Raji (cell line): ENCODE results near the gene KRTAP5-4.

ENCODE experiments used
- POLR2A ChIP-seq: IDR thresholded peaks from 2 replicates; pipeline ENCODE4 v1.6.1; 2011; ENCODE audit warnings: low read depth, low read length, control low read depth; ENCODE audit not compliant: insufficient read depth

The KRTAP5-4 gene, protein sequence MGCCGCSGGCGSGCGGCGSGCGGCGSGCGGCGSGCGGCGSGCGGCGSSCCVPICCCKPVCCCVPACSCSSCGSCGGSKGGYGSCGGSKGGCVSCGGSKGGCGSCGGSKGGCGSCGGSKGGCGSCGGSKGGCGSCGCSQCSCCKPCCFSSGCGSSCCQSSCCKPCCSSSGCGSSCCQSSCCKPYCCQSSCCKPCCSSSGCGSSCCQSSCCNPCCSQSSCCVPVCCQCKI

DNA sequence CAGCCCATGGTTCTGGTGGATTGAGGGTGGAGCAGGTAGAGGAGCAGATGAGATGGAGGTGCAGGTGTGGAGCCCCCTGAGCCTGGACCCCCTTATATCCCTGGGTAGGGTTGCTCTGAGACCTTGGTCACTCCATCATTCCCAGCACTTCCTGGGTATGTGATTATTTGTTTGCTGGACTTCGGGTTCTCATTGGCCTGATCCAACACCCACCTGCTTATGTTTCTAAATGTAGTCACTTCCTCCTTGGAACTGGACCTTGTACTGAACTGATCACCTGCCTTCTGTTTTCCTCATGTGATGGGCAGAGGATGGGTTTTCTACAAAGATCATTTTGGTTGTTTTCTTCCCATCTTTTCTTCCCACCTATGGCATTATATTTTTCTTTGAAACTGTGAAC lies at the start of gene KRTAP5-4:
TSS of gene KRTAP5-4 (minus strand) at position 53 of the 400 bp plus-strand sequence. CDS start at position 8, 45 bp downstream.
- no peak for TF ChIP-seq POLR2A

DNA sequence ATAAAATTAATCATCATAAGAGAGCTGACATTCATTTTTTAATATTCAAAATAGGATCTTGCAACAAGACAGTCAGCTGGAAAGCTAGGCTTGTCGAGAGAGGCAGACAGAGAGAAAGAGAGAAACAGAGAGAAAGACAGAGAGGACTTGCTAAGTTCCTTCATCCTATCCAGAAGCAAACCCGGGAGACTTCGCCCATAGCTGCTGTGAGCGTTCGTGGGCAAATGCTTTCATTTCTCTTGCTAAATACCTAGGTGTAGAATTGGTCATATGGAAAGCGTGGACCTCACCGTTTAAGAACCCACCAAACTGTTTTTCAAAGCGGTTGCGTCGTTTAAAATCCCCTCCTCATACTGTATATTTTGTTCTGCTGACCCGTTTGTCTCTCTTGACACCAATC lies 49.7 kb upstream of the KRTAP5-4 start:
- no peak for TF ChIP-seq POLR2A

DNA sequence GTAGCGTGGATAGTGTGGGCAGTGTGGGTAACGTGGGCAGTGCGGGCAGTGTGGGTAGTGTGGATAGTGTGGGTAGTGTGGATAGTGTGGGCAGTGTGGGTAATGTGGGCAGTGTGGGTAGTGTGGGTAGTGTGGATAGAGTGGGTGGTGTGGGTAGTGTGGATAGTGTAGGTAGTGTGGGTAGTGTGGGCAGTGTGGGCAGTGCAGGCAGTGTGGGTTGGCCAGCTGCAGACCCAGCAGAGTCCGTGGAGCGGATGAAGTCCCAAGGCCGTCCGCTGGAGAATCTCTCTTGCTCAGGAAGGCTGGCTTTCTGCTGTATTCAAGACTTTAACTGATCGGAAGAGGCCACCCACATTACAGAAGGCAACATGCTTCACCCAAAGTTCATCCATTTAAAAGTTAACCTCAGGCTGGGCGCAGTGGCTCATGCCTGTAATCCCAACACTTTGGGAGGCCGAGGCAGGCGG lies 49.0 kb upstream of the KRTAP5-4 start:
- no peak for TF ChIP-seq POLR2A

DNA sequence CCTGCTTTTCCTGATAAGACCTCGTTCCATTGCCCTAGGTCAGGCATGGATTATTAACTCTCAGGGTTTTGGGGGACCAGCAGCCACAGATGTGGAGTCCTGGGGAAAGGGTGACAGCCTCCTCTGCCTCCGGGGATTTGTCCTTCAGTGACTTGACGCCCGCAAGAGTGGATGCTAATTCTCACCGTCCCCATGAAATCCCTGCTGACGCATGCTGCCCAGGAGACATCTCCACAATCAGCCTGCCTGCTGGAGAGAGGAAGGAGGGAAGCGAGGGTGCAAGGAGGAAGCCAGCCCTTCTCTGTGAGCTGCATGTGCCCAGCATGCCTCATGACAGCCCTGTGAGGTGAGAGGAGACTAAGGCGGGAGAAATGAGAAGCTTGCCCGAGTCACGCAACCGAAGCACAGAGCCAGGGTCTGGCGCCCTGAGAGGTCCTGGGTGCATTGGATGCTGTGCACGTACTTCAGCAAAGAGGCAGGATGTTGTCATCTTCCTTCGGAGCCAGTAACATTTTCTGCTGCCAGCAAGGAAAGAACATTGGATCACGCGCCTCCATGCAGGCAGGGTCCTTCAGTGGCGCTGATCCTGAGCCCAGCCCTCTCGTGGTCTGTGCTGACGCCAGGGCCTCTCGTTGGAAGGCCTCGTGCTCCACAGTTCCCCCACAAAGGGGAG lies 47.7 kb upstream of the KRTAP5-4 start:
- TF ChIP-seq POLR2A = no peak

DNA sequence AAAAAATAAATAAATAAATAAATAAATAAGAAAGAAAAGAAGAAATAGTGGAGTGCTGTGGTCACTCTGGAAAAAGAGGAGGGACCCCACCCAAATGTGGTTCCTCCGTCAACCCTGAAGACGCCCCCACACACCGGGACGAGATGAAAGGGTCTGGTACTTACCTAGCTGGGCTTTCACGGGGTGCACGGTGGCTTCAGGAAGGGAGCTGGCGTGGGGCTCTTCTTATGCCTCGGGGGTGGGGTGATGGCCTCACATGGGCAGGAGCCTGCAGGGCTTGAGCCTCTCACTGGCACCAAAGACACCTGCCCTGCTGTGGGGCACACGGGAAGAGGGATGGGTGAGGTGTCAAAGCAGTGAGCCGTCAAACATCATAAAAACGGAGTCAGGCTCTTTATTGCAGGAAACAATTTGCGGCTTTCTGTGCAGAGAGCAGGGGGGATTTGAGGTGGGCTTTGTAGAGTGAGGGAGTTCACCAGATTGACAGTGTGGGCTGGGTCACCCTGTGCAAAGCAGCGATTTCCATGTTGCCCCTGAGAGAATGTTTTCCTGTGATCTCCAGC lies 47.1 kb upstream of the KRTAP5-4 start:
- TF ChIP-seq POLR2A = no peak

DNA sequence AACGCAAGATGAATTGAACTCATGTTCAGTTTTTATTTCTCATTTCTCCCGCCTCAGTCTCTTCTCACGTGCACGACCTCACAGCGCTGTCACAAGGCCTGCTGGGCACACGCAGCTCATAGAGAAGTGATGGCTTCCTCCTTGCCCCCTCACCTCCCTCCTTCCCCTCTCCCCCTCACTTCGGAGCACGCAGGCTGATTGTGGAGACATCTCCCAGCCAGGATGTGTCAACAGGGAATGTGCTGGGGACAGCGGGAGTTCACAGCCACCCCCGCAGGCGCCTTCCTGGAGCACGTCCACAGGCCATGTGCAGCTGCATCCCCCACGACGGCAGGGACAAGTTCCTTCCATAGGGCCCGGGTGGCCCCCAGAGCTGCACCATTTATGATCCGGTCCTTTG lies 46.0 kb upstream of the KRTAP5-4 start:
- TF ChIP-seq POLR2A = no peak

DNA sequence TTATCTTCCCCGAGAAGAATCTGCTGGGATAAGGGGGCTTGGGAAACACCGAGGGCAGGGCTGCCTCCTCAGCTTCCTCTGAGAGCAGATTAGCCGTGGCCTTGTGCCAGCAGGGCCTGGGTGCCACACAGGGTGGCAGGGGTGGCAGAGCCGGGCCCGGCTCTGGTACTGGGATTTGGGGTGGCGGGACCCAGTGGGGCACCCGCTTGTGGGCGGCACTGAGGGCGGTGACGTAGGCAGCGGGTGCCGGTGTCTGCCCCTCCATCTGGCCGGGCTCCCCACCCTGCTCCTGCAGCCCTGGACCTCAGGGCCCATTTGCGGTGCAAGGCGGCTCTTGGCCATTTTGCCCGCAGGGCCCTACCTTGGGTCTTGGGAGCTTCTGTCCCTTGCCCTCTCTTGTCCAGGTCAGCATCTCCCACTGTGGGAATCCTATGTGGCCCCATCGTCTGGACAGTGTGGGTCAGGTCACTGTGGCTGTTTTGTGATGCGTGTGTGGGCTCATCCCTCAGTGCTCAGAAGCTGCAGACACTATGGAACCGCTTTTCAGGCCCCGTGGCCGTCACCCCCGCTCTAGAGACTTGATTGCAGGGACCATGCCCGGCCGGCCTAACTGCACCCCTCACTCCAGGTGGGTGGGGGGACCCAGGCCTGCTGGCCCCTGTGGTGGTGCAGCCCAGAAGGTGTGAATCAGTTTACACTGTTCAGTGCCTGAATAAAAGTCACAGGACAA lies 45.3 kb upstream of the KRTAP5-4 start:
- TF ChIP-seq POLR2A = no peak

DNA sequence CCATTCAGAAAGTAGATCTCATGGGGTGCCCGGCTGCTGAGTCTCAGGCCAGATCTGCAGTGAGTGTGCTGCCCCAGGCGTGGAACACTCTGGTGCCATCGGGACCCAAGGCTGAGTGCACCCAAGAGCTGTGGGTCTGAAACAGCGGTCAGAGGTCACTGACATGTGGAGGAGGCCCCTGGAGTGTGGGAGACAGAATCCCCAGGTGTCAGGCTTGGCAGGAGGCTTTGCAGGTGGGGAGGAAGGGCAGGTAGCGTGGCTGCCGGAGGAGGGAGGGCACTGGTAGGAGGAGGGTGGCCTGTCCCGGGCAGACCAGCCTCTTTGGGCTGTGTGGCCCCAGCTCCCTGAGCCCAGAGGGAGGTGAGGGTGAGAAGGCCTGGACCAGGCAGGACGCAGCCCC lies 43.4 kb upstream of the KRTAP5-4 start:
- no peak for TF ChIP-seq POLR2A

DNA sequence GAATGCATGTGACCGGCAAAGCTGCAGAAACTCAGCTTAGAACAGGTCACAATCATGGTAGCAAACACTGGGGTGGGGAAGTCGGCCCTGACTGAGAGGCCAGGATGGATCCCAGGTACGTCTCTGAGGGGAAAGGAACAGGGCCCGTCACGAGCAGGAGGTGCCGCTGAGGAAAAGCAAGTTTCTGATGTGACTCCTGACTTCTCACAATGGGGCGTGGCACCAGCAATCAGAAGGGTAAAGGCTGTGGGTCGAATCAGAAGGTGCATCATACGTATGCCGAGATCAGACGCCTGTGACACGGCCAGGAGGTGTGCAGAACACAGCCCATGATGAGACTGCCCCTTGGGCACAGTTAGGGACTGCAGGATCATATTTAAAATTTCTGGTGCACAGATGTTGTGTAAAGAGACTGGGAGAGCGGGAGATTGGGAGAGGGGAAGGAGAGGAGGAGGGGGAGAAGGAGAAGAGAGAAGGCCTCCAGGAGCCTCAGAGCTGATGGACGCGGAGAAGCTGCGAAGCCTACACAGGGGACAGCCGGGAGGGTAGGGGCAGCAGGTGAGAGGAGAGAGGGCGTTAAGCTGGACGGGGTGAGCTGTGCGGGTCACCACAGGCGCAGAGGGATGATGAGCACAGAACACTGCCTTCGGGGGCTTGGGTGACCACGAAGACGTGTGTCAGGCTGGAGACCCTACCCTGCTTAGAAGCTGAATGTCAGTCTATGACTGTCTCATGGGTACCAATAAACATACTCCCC lies 38.4 kb upstream of the KRTAP5-4 start:
- no peak for TF ChIP-seq POLR2A

DNA sequence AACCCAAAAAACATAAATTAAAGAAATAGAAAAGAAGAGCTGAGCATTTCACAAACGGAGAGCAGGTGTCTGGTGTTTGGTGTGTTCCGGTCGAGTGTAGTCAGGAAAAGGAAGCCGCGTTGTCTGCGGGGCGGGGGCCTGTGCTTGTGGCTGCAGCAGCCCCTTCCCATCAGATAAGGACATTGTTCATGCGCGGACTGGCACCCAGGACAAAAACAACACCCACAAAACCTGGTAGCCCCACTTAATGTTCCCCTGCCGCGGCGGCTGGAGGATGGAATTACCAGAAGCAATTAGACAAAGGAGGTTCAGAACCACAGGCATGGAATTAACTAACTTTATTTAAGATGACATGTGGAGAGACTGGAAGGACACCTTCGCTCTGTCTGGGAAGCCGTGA lies 37.6 kb upstream of the KRTAP5-4 start:
- TF ChIP-seq POLR2A = no peak

DNA sequence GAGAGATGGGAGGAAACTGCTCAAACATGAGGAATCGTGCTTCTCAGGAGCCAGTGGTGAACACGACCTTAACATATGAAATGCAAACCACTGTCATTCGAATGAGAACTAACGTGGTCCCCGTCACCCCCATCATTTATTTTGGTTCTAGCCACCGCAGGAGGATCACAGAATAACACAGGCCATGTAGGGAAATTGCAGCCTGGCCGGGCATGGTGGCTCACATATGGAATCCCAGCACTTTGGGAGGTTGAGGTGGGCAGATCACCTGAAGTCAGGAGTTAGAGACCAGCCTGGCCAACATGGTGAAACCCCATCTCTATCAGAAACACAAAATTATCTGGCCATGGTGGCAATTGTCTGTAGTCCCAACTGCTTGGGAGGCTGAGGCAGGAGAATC lies 34.7 kb upstream of the KRTAP5-4 start:
- TF ChIP-seq POLR2A = no peak

DNA sequence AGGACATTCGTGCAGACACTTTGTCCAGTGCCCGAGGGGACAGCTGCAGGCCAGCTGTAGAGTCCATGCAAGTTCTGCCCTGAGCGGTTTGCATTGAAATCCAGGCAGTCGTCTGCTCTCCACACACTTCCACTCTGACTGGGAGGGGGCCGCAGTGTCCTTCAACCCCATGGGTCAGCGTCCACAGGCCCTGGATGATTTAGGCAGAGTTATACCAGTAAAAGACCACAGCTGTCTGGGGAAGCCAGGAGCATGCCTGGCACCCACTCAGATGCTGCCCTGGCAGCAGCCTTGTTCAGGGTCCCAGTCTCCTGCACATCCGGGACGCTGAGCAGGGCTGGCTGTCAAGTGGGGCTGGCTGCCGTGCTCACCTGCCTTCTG lies 34.1 kb upstream of the KRTAP5-4 start:
- no peak for TF ChIP-seq POLR2A

DNA sequence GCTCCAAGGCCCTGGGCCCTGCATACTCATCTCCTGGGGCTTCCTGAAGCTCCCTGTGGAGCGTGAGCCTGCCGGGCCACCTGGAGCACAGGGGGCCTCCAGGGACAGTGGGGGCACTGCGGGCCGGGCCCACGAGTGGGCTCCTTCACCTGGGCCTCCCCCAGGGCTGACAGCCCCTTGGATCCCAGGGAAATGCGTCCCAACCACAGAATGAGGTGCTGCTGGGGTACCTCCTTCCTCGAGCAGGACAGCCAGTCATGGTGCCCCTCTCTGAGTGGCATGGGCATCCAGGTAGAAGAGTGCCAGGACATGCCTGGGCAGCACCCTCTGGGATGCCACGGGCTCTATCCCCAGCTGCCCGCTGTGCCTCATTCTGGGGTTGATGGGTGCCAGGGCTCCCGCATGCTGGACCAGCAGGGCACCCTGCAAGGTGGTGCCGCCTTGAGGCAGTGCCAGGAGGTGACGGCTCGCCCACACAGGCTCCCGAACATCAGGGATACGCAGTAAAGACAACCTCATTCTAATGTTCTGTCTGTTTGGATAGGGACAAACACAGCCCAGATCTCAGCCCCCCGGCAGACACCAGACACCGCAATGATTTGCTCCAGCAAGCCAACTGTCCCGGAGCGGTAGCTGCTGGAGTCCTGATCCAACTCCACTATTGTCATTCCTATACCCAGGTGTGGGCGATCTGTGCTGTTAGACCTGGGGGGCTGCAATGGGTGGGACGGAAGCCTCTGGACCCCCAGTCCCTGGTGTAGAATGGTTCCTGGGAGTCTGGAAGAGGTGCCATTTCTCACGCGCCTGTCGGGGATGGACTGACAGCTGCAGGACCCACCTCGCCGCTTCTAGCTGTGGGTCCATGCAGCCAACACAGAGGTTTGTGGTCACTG lies 33.5 kb upstream of the KRTAP5-4 start:
- no peak for TF ChIP-seq POLR2A
